RWPE2 (cell line): ENCODE data around the gene AKT1S1.

Experiments
- ATAC-seq: fragments of 200-7000 bp; cut with Tn5 transposase; 3 replicates; pipeline ENCODE4 v1.9.1; 2021; ENCODE audit warnings: low read depth
- DNase-seq: peaks from one replicate; pipeline ENCODE4 v3.0.0-alpha.2; 2020; ENCODE audit warnings: low spot score
- H3K27ac ChIP-seq: fragments of 450-650 bp; 2 replicates; pipeline ENCODE4 v1.5.1; 2017; ENCODE audit warnings: mild to moderate bottlenecking; ENCODE audit not compliant: poor library complexity, severe bottlenecking
- H3K27me3 ChIP-seq: fragments of 250-450 bp; sonication (Bioruptor Pico); 2 replicates; pipeline ENCODE4 v1.5.1; 2021; ENCODE audit warnings: mild to moderate bottlenecking, moderate library complexity; ENCODE audit not compliant: insufficient read depth, poor library complexity, severe bottlenecking
- H3K36me3 ChIP-seq: fragments of 250-450 bp; sonication (Bioruptor Pico); 2 replicates; pipeline ENCODE4 v1.5.1; 2020; ENCODE audit warnings: low read depth, mild to moderate bottlenecking, moderate library complexity
- H3K4me1 ChIP-seq: fragments of 250-450 bp; sonication (Bioruptor Pico); 2 replicates; pipeline ENCODE4 v1.5.1; 2021; ENCODE audit warnings: mild to moderate bottlenecking, moderate library complexity; ENCODE audit not compliant: insufficient read depth, poor library complexity, severe bottlenecking
- H3K4me3 ChIP-seq: fragments of 250-450 bp; sonication (Bioruptor Pico); 2 replicates; pipeline ENCODE4 v1.5.1; 2021; ENCODE audit warnings: mild to moderate bottlenecking, moderate library complexity; ENCODE audit not compliant: severe bottlenecking
- H3K9me3 ChIP-seq: fragments of 250-450 bp; sonication (Bioruptor Pico); 2 replicates; pipeline ENCODE4 v1.5.1; 2021; ENCODE audit warnings: mild to moderate bottlenecking, moderate library complexity; ENCODE audit not compliant: severe bottlenecking
- TF ChIP-seq, protein P1 (sequence below): fragments of 450-650 bp; IDR thresholded peaks from one replicate; pipeline ENCODE4 v1.5.1; 2017; ENCODE audit warnings: mild to moderate bottlenecking, moderate library complexity; ENCODE audit not compliant: poor library complexity, severe bottlenecking

AKT1S1 gene

DNA sequence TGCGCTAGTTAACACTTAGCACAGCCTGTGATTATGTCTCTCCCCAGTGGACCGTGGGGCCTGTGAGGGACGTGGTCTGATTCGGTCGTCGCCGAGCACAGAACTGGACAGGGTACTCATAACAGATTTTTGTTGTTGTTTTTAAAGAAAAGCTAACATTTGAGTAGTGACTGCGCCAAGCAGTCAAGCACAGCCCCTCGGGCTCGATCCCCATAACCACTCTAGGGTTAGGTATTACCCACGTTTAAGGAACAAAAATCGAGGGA is 27.0 kb downstream of the AKT1S1 start:
- H3K27me3 ChIP-seq: no peaks in the 10 kb centered on the region

DNA sequence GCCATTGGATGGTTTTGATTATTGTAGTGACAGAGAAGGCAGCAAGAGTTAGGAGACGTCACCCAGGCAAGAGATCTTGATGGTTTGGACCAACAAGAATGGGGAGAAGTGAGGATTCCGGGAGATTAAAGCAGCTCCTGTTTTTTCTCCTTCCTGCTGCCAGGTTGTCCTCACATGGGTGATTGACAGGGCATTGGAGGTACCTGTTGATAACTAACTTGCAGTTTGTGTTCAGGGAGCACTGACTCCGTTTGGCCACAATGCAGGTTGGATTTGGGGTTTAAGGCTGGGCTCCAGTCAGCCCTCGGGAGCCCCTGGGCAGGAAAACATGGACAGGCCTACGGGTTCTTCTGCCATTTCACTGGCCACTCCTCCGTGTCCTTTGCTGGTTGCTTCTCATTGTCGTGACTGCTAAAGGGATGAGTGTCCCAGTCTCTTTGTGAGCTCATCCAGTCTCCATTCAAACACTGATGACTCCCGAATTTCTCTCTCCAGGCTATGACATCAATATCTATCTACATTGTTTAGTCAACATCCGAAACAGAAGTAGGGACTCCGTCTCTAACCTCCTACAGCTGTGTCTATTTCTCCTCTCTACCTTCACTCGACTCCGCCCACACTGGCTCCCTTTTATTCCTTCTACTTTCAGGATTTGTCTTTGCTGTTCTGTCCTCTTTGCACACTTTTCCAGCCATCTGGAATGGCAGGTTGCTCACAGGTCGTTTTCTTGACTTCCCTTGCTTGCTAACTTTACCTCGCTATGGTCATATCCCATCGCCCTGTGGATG is 27.5 kb downstream of the AKT1S1 start:
- TF ChIP-seq, protein P1, sequence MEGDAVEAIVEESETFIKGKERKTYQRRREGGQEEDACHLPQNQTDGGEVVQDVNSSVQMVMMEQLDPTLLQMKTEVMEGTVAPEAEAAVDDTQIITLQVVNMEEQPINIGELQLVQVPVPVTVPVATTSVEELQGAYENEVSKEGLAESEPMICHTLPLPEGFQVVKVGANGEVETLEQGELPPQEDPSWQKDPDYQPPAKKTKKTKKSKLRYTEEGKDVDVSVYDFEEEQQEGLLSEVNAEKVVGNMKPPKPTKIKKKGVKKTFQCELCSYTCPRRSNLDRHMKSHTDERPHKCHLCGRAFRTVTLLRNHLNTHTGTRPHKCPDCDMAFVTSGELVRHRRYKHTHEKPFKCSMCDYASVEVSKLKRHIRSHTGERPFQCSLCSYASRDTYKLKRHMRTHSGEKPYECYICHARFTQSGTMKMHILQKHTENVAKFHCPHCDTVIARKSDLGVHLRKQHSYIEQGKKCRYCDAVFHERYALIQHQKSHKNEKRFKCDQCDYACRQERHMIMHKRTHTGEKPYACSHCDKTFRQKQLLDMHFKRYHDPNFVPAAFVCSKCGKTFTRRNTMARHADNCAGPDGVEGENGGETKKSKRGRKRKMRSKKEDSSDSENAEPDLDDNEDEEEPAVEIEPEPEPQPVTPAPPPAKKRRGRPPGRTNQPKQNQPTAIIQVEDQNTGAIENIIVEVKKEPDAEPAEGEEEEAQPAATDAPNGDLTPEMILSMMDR: no peak
- ATAC-seq (no peak), DNase-seq (no peak)
- peak overlapping the region; percentile 85 for H3K27ac ChIP-seq
- peaks cover 21% of the 10 kb centered on the region for H3K4me1 ChIP-seq
- H3K27me3 ChIP-seq: no peaks in the 10 kb centered on the region
- H3K9me3 ChIP-seq: no peaks in the 10 kb centered on the region
- H3K36me3 ChIP-seq: peaks cover 4% of the 10 kb centered on the region
- no peak overlapping the region for H3K4me3 ChIP-seq

More for the DNA sequence above, 27.0 kb downstream of the AKT1S1 start:
- H3K9me3 ChIP-seq: no peaks in the 10 kb centered on the region
- ATAC-seq (no peak), DNase-seq (no peak)
- H3K36me3 ChIP-seq: peaks cover 9% of the 10 kb centered on the region
- peak overlapping the region; percentile 100 for H3K4me3 ChIP-seq
- H3K4me1 ChIP-seq: peaks cover 21% of the 10 kb centered on the region
- H3K27ac ChIP-seq: peak overlapping the region; percentile 85
- TF ChIP-seq, protein P1: no peak

DNA sequence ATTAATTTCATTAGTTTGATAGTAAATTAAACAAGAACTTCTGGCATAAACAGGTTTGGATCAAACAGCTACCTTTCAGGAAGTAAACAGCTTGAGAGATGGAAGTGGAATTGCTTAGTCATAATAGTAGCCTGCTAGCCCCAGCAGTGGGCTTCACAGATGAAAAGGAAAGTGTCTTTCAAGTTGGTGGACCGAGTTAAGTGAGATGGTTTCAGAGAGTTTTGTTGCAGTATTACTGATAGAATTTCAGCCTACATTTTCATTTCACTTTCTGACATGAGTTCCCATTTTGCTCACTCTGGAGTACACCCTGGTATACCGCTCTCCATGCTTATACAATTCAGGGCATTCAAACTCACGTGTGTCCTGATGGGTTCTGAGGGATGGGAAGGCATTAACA is 28.2 kb downstream of the AKT1S1 start:
- no peak overlapping the region for H3K4me3 ChIP-seq
- no peaks in the 10 kb centered on the region for H3K27me3 ChIP-seq
- ATAC-seq (no peak), DNase-seq (no peak)
- TF ChIP-seq, protein P1: no peak
- no peaks in the 10 kb centered on the region for H3K9me3 ChIP-seq
- H3K36me3 ChIP-seq: no peaks in the 10 kb centered on the region; the same call in 1 of the 2 replicates
- H3K27ac ChIP-seq: peak overlapping the region; percentile 15
- peaks cover 21% of the 10 kb centered on the region for H3K4me1 ChIP-seq

DNA sequence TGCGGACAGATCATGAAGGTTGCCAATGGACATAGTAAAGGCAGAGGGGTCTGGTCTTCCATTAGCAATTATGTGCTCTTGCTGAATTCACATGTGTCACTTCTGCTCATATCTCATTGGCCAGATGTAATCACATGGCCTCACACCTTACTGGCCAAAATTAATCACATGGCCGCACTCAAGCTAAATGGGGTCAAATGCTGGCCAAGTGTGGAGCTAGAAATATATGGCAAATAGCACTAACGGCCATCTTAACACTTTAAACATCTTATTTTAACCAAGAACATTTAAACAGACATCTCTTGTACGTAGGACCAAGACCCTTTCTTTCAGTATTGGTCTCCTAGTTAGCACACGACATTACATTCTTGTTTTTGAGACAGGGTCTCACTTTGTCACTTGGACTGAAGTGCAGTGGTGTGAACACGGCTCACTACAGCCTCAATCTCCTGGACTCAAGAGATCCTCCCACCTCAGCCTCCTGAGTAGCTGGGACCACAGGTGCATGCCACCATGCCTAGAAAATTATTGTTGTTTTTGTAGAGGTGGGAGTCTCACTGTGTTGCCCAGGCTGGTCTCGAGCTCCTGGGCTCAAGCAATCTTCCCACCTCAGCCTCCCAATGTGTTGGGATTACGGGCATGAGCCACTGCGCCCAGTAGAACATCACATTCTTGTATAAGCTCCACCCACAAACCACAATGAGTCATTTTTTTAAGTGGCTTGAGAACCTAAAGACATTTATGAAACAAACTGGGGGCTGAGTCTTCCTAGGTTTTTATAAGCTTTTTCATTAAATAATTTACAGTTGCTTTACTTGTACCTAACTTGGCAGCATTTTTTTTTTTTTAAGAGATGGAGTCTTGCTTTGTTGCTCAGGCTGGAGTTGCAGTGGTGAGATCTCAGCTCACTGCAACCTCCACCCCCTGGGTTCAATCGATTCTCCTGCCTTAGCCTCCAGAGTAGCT is 29.1 kb downstream of the AKT1S1 start:
- H3K36me3 ChIP-seq: no peaks in the 10 kb centered on the region; the same call in 1 of the 2 replicates
- DNase-seq (no peak), ATAC-seq (peak; percentile 49)
- H3K4me3 ChIP-seq: no peak overlapping the region
- peaks cover 21% of the 10 kb centered on the region for H3K4me1 ChIP-seq
- TF ChIP-seq, protein P1: no peak
- H3K9me3 ChIP-seq: no peaks in the 10 kb centered on the region
- peak overlapping the region; percentile 15 for H3K27ac ChIP-seq
- no peaks in the 10 kb centered on the region for H3K27me3 ChIP-seq
